T-helper 2 cell (primary cell): ENCODE results near the gene NRDE2.

Source experiments
- DNase-seq, 5 experiments: peaks; one replicate each; pipeline versions ENCODE4 v3.0.0 to v3.0.0-alpha.2; 2012 to 2022

Gene NRDE2

DNA sequence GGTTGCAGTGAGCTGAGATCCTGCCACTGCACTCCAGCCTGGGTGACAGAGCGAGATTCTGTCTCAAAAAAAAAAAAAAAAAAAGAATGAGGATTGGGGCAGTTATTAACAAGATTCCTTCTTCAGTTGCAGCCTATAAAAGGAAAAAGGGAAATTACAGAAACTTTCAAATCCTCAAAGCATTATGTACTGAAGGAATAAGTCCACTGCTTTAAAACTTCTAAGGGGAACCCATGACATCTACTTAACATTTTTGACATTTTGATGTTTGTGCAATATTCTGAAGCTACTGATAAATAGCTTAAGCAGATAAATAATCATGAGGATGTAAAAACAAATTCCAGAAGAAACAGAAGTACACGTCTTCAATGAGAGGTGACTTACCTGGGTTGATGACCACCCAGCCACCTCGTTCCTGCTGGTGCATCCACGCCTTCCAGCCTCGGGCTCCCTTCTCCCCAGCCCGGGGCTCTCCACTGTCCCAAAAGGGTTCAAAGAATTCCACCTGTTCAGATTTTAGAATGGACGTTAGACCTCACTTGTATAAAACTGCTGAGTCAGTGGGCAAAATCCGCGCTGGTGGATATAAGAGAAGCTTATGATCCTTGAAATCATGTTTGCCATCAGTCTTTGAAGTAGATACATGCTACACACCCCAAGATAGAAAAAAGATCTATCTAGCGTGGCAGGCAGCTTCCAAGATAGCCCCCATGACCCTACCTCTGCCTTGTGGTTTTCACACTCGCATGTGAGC is 33.7 kb downstream of the NRDE2 start:
- no peak for DNase-seq

DNA sequence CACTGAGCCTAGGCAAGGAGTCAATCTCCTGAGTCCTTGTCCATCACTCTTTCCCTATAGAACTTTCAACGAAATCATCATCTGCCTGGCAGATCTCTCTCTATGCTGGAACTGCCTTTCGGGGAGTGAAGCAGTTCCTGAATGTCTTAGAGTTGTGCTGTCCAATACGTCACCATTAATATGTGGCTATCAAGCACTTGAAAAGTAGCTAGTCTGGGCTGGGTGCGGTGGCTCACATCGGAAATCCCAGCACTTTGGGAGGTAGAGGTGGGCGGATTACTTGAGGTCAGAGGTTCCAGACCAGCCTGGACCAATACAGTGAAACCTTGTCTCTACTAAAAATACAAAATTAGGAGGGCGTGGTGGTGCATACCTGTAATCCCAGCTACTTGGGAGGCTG is 35.1 kb downstream of the NRDE2 start:
- no peak for DNase-seq

DNA sequence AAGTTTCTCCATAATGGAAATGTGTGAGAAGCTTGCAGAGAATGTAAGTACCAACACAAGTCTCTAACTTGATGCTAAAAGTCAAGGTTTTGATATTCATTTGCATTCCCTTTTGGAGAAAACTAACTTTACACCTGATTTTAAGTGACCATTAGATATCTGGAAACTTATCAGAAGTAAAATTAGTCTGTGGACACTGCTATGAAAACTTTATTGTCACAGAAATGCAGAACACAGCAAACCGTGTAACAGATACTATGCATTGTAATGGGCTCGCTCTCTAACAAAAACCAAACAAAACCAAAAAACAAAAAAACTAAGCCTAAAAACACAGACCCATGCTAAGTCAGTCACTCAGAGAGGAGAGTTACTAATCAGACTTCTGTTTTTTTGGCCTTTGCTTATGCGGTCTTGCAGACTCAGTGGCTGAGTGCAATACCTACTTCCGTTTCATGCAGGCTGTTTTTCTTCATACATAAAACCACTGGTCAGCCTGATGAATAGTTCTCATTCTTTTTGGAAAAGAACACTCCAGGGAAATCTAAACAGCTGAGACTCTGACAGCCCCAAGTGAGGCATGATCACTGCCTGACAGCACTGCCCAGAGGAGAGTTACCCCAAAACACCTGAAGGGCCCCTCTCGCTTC is 35.7 kb downstream of the NRDE2 start:
- no peak for DNase-seq

DNA sequence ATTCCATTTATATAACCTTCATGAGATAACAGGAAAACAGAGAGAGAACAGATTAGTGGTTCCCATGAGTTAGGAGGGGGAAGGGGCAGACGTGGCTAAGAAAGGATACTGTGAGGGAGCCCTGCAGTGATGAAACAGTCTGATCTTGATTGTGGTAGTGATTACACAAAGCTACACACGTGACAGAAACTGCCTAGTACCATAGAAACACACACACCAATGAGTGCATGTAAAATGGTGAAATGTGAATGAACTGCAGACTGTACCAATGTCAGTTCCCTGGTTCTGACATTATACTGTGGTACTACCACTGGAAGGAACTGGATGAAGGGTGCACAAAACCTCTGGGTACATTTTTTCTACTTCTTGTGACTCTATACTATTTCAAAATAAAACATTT is 36.9 kb downstream of the NRDE2 start:
- peak in 1 of 5 experiments; percentile 75 for DNase-seq

DNA sequence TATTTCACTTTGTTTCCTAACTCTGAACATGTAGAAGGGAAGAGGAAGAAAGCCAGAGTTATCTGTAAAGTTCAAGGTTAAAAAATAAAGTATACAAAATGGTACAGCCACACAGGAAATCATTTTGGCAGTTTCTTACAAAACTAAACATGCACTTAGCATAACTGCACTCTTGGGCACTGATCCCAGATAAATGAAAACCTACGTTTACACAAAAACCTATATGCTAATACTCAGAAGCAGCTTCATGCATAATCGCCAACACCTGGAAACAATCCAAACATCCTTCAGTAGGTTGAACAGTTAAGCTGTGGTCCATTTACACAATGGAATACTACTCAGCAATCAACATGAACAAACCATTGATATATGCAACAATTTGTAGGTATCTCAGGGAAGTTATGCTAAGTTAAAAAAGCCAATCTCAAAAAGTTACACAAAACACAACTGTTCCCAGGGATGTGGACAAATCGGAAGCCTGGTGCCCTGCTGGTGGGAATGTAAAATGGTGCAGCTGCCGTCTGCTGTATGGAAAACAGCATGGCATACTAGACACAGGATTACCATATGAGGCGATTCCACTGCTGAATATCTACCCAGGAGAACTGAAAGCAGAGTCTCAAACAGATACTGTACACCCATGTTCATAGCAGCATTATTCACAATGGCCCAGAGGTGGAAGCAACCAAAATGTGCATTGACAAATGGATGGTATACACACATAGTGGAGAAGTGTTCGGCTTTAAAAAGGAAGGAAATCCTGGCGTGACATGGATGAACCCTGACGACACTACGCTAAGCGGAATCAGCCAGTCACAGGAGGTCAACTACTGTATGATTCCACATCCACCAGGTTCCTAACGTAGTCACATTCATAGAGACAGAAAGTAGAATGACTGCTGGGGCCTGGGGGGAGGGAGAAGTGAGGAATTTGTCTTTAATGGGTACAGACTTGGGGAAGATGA is 37.7 kb downstream of the NRDE2 start:
- DNase-seq = no peak

DNA sequence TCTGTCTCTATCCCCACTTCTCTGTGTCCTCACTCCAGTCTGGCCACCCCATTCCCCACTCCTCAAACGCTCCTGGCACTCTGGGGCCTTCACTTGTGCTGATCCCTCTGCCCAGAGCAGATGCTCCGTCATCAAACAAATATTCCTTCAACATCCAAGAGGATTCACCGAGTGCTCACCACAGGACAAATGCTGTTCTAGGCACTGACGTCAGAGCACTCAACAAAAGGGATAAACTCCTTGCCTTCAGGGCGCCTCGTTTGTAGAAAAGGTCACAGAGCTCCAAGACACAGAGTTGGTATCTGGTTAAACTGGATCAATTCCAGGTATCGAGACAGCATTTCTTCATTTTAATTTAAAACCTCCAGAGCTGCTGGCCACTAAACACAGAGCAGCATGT is 40.0 kb downstream of the NRDE2 start:
- DNase-seq = no peak

DNA sequence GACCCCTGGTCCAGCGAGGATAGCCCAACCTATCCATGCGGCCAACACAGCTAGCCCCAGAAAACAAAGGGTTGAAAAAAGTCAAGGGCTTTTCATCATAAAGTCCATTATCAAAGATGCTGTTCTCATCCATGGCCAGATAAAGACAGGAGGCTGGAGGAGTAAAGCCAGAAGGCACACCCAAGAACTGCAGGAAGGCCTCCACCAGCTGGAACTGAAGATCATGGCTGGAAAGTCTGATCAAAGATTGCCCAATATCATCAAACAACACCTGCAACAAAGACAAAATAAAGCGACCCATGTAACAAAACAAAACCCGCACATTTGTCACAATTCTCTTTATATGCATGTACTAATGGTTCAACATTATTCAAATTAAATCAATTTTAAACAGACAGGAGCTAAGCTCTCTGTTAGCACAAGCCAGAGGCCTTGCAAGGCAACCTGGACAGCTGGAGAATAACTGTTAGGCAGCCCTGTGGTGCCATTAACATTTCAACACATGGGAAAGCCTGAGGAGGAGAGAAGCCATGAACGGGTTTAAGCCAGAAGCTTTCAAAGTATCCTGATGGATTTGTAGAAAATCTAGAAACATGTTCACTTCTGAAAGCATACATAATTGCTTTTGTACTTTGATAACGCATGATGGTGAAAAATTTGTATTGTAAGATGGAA is 41.3 kb downstream of the NRDE2 start:
- no peak for DNase-seq

DNA sequence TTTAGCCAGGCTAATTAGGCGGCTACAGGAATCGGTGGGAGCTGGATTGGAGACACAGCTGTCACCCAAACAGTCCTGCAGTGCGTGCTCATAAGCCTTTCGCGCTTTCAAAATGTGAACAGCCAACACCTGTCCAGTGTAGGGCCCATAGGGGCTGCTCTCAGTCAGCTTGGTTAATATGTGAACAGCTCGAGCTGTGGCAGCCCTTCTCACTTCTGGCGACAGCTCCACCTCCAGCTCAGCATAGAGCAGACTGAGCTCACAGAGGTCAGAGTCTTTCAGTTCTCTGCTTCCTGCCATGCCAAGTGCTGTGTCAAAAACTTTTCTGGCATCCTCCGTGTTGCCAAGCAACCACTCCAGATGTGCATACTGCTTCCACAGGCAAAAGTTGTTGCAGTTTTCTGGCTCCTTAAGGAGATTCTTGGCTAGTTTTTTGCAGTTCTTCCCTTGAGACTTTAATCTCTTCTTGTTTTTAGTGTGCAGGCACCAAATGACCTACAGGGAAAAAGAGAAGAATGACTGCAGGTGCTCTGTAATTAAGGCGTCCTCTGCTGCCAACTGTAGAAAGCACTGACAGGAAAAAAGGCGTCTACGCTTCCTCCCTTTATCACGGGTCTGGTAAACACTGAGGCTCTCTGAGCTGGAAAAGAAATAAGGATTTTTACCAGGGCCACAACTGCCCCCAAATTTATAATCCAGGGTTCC is 42.9 kb downstream of the NRDE2 start:
- DNase-seq = no peak

DNA sequence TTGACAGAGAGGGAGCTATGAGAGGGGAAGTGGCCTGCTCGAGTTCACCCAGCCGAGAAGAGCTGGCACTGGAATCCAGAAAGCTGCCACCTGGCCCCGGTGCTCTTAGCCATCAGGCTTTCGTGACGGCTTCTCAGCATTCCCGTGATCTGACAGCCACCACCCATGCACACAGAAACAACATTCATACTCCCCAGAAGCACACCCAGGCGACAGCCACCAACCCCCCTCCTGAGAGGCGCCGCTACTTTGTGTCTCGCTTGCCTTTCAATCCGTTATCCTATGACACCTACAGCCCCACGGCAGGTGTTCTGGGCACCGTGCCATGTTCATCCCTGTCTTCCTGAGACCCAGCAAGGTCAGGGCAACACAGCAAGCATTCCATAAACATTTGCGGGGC is 44.0 kb downstream of the NRDE2 start:
- no peak for DNase-seq

DNA sequence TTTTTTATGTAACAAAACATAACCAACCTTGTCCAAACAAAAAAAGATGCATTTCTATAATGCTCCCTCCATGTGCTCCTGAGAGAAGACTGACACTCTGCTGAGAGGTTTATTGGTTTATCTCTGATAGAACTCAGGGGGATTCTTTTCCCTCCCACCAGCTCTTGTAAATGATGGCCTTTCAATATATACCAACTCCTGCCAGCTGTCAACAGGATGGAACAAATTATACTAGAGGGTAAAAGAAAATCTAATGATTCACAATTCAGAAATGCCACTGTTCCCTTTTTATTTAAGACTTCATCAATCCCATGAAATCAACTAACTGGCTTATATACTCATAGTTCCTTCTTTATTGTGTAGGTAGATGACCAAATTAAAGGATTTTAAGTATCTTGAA is 50.0 kb downstream of the NRDE2 start:
- no peak for DNase-seq

DNA sequence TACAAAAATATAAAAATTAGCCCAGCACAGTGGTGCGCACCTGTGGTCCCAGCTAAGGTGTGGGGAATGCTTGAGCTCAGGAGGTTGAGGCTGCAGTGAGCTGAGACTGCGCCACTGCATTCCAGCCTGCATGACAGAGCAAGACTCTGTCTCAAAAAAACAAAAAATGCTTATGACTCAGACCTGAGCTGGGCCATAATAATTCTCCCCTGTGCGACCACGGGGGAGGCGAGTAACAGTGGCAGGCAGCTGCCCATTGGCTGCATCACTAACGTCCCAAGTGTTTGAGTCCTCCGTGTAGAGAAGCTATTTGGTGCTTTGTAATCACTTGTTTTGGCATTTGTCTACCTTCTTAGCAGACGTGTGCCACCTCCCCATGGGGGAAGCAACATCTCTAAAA is 50.5 kb downstream of the NRDE2 start:
- DNase-seq = no peak

DNA sequence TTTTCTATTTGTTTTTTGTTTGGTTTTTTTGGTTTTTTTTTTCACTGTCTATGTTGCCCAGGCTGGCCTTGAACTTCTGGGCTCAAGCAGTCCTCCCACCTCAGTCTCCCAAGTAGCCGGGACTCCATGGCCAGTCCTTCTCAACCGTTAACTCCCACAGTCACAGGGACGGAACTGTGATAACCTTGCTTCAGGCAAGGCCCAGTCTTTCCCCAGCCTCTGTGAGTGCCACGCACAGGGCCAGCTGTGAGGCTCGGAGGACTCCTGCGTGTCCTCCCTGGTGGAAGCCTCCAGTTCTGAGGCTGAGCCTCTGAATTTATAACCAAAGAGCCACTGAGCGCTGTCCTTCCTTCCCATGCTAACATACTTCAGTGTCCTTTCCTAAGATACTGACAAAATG is 51.6 kb downstream of the NRDE2 start:
- DNase-seq = no peak

DNA sequence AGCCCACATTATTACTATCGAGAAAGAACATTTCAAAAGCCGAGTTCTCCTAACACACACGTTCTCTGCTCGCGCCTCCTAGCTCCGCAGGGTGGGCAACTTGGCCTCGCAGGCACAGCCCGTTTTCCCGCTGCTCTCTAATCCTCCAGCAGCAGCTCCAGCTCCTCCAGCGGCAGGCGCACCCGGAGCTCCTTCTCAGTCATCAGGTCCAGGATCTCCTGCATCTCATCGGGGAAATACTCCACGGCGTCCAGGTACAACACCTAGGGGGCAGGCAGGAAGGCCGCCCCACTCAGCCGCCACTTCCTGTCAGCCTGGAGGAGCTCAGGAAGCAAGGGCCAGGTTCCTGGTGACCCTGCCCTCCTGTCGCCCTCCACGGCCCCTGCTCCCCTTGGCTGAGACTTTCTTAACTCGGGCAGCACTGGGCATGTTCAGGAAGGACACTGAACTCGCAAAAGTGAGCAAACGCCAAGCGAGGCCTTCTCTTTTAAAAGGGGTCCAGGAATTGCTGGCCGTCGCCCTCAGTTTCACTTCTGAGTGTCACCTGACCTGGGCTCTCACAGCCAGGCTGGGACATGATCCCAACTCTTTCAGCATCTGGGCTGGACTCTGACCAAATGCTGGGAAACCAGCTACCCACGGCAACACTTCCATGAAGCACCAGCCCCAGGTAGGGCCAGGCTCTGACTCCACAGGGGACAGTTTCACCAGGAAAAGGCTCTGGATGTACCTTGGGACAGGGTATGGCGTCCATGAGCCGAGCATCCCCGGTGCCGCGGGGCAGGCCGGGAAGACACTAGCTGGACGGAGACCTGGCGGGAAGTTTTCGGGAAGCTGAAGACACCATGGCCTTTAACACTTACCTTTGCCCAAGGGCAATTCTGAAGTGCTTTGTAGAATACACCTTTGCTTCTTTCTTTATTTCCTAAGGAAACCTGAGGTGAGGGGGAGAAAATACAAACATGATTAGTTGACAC is 53.3 kb downstream of the NRDE2 start:
- no peak for DNase-seq

DNA sequence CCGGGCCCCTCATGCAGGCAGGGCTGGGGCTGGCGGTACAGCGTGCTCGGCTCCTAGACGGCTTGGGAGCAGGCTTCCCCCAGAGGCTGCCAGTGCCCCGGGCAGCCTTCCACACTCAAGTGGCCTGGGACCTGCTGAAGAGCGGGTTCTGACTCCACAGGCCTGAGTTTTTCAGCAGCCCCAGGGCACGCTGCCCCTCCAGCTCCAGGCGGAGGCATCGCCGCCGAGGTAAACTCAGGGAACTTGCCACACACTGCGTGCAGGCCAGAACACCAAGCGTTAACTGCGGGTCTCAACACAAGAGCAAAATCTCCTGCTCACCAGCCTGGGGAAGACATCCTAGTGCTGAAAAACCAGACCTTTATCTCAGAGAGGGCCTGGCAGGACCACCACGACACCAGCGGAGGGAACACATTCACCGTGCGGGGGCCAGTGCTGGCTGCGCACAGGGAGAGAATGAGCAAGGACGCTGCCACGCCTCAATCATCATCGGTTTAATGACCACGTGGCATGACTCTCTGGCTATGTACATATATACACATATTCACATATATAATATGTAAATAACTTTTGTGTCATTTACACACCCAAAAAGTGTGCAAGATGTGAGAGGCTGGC is 54.1 kb downstream of the NRDE2 start:
- DNase-seq = no peak

DNA sequence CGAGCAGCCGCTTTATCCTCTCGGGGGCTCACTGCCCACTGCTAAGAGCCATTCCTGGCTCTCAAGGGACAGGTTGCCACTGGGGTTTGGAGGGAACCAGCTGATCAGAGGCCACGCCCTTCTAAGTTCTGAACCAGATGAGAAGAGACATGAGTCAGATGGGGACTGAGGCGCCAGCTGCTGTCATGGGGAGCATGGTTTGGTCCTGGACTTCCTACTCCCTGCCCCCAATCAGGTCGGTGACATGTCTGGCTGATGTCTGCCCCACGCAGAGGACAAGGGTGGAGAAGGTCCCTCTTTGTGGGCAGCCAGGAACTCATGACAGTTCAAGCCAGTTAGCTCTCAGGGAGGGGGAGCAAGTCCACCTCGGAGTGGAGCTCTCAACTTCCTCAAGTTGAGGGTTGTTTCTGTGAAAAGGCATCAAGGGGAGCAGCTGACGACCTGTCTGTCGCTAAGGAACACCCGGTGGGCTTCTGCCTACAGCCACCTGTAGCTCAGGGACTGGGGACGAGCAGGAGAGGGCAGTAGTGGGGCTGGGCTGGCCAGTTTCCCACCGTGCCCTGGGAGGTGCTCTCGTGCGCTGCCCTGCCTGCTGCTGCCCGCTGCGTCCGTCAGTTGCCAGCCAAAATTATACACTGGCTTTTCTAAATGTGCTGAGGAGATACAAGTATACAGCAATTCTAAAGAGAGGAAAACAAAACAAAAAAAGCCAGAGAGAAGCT is 54.9 kb downstream of the NRDE2 start:
- peak in 1 of 5 experiments; percentile 20 for DNase-seq

DNA sequence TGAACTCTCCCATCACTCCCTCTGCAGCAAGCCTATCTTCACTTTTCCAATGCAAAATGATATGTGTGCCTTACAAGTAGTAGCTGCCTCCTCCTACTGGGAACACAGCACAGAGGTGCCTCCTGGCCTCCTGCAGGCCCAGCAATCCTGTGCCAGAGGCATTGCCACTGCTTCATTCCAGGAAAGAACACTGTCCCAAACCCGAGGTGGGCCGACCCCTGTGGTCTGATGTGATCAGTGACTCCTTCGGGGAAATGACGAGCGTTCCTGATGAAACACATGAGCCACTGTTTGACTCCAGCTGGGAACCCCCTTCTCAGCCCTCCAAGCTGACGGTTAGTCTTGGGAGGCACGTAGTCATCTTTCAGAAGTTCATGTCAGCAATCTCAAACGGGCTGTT is 55.9 kb downstream of the NRDE2 start:
- peak in 1 of 5 experiments; percentile 15 for DNase-seq

DNA sequence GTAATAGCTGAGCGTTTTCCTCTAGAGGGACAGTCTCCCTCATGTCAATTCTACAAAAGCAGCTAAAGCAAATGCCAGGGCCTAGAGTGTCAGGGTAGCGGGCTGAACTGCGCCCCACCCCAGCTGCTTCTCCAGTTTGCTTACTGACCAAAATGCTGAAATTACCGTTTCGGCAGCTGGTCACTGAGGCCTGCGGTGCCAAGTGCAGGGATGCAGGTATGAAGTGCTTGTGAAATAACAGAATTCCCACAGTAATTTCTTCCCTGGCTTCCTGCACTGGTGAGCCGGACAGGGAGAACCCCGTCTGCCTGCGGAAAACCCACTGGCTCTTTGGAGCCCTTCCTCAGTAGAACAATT is 56.3 kb downstream of the NRDE2 start:
- no peak for DNase-seq

DNA sequence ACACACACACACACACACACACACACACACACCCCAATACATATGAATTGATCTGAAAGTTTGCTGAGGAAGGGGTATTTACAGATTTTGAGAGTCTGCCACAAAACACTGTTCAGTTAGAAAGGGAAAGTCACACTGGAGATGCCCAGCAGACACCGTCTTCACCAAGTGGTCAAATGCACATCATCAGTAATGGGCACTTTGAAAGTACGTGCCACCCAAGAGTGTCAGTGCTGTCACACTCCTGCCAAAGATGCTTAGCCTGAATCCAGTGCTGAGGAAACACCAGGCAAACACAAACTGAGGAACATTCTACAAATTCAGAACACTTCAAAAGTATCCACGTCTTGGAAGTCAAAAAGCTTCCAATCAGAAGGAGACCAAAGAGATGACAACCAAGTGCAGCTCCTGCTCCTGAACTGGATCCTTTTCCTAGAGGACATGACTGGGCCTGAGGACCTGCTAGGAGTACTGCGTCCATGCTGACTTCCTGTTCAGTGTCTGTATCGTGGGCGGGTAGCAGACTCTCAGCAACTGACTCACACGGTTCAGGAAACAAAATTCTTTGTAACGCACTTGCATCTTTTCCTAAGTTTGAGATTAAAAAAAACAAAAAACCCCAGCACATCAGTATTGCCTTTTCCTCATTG is 56.8 kb downstream of the NRDE2 start:
- DNase-seq = peak in 1 of 5 experiments; percentile 38

DNA sequence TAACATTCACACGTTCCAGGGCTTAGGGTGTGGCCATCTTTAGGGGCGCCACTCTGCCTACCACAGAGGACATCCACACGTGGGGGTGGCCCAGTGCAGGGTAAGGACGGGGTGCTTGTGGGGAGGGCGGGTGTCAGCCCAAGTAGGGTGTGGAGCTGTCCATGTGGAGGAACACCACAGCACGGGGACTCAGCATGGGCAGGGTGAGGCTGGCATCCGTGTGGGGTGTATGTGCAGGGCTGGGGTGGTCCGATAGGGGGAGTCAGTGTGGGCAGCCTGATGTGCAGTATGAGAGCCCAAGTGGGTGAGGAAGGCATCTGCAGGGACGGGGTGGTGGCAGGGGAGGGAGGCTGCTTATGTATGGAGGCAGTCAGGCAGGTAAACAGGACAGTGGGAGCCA is 57.7 kb downstream of the NRDE2 start:
- DNase-seq = peak in 1 of 5 experiments; percentile 21
